Type B pancreatic cell (in vitro differentiated cells): Measurements from ENCODE around the gene DPH1. TPM values are rescaled to one million over a fixed set of nuclear protein-coding genes. Genes with fewer than 3 reads are reported as not detected.

Experiments
- DNase-seq: peaks from one replicate; pipeline ENCODE4 v3.0.0; 2021; ENCODE audit warnings: mixed read lengths; ENCODE audit not compliant: unreplicated experiment; ENCODE audit errors: extremely low spot score
- H3K27ac Mint-ChIP-seq: 2 replicates; pipeline ENCODE4 v1.8.0; 2021; ENCODE audit warnings: mild to moderate bottlenecking, mixed read lengths
- H3K27me3 Mint-ChIP-seq: 2 replicates; pipeline ENCODE4 v1.8.0; 2021; ENCODE audit warnings: mixed read lengths
- H3K36me3 Mint-ChIP-seq: 2 replicates; pipeline ENCODE4 v1.8.0; 2021; ENCODE audit warnings: mixed read lengths
- H3K4me1 Mint-ChIP-seq: one replicate; pipeline ENCODE4 v1.8.0; 2021; ENCODE audit warnings: mixed read lengths; ENCODE audit not compliant: unreplicated experiment
- H3K4me3 Mint-ChIP-seq: 2 replicates; pipeline ENCODE4 v1.8.0; 2021; ENCODE audit warnings: mild to moderate bottlenecking, mixed read lengths
- H3K9me3 Mint-ChIP-seq: 2 replicates; pipeline ENCODE4 v1.8.0; 2021; ENCODE audit warnings: mixed read lengths
- CTCF ChIP-seq: fragments of 200-600 bp; sonication (generic); conservative IDR thresholded peaks from 2 replicates; pipeline ENCODE4 v1.5.0; 2021; ENCODE audit warnings: antibody characterized with exemption, mild to moderate bottlenecking
- total RNA-seq: library from RNA; stranded (reverse); gene quantifications from 2 replicates; pipeline ENCODE4 v1.2.1, GENCODE V29; 2021; ENCODE audit warnings: low replicate concordance

DPH1 gene
- total RNA-seq, 1 donor from 2014 or later, result 57.1 TPM

GRCh38 chr17:2002767-2003329, 27.1 kb upstream of the DPH1 start:
- Mint-ChIP-seq H3K36me3 (no peaks in the 10 kb centered on the region), H3K27me3 (peaks cover 4% of the 10 kb centered on the region), H3K4me1 (peaks cover 5% of the 10 kb centered on the region), H3K9me3 (no peaks in the 10 kb centered on the region), H3K4me3 (no peak overlapping the region), H3K27ac (peak overlapping the region; percentile 70)
- no peak for TF ChIP-seq CTCF
- DNase-seq, result no peak

- no peak overlapping the region for H3K4me3 Mint-ChIP-seq
- no peak for DNase-seq
- H3K4me1 Mint-ChIP-seq, result peaks cover 5% of the 10 kb centered on the region
- no peaks in the 10 kb centered on the region for H3K36me3 Mint-ChIP-seq
- peaks cover 4% of the 10 kb centered on the region for H3K27me3 Mint-ChIP-seq
- peak overlapping the region; percentile 70 for H3K27ac Mint-ChIP-seq
- no peak for TF ChIP-seq CTCF
- H3K9me3 Mint-ChIP-seq, result no peaks in the 10 kb centered on the region
Measured at GRCh38 chr17:2003525-2003924, 26.4 kb upstream of the DPH1 start.

GRCh38 chr17:2004435-2004952, 25.5 kb upstream of the DPH1 start:
- no peak for DNase-seq
- Mint-ChIP-seq H3K27me3 (peaks cover 1% of the 10 kb centered on the region), H3K9me3 (no peaks in the 10 kb centered on the region)

GRCh38 chr17:2008332-2009126, 21.4 kb upstream of the DPH1 start:
- peaks cover 13% of the 10 kb centered on the region for H3K4me1 Mint-ChIP-seq
- no peak for DNase-seq
- H3K4me3 Mint-ChIP-seq, result no peak overlapping the region
- no peak for TF ChIP-seq CTCF
- H3K27me3 Mint-ChIP-seq, result no peaks in the 10 kb centered on the region
- peak overlapping the region; percentile 33 for H3K27ac Mint-ChIP-seq
- H3K9me3 Mint-ChIP-seq, result no peaks in the 10 kb centered on the region
- no peaks in the 10 kb centered on the region for H3K36me3 Mint-ChIP-seq

More at GRCh38 chr17:2004435-2004952, 25.5 kb upstream of the DPH1 start:
- no peak for TF ChIP-seq CTCF
- Mint-ChIP-seq H3K36me3 (no peaks in the 10 kb centered on the region), H3K27ac (no peak overlapping the region), H3K4me3 (no peak overlapping the region), H3K4me1 (peaks cover 2% of the 10 kb centered on the region)

- Mint-ChIP-seq H3K27me3 (peaks cover 3% of the 10 kb centered on the region), H3K27ac (no peak overlapping the region), H3K4me3 (no peak overlapping the region), H3K4me1 (peaks cover 13% of the 10 kb centered on the region), H3K9me3 (no peaks in the 10 kb centered on the region), H3K36me3 (no peaks in the 10 kb centered on the region)
- DNase-seq, result no peak
- TF ChIP-seq CTCF, result no peak
Measured at GRCh38 chr17:2009737-2010136, 20.2 kb upstream of the DPH1 start.
